HG03558 (cell line): ENCODE measurements around the gene NINJ2.

Source experiments
- ATAC-seq: cut with Tn5 transposase; IDR thresholded peaks from one replicate; pipeline ENCODE4 v1.9.1; 2021; ENCODE audit warnings: moderate number of reproducible peaks; ENCODE audit not compliant: unreplicated experiment; ENCODE audit errors: extremely low read depth

Gene NINJ2

DNA sequence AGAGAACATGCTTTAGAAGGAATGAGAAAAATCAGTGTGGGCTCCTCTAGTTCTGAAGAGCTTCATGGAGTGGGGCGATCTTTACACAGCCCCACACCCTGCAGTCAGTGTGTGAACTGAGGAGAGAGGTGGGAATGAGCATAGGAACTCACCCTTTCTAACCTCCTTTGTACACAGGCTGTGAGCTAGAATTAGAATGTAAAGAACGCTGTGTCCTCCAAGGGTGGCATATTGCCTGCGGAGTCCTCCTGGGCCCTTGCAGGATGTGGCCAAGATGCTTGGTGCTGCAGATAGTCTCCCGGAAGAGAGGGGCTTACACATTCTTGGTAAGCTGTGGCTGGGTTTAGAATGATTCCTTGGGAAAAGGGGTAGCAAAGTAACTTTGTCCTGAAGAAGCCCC lies 43.9 kb downstream of the NINJ2 start:
- ATAC-seq: no peak

DNA sequence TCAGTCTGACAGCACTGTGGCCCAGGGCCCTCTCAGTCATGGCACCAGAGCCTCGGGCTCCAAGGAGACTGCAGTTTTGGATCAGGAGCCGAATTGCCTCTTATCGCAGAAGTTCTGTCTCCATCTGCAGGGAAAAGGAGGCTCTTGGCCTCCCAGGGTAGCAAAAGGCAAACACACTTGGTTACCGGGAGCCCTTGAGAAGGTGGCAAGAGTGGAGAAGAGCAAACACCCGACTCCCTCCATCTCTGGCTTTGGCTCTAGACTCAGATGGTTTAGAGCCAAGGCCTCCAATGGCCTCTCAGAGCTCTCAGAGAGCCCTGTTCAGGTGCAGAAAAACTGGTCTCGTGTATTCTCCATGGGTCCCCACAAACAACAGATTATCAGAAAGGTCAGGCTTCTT lies 44.6 kb downstream of the NINJ2 start:
- ATAC-seq: no peak

DNA sequence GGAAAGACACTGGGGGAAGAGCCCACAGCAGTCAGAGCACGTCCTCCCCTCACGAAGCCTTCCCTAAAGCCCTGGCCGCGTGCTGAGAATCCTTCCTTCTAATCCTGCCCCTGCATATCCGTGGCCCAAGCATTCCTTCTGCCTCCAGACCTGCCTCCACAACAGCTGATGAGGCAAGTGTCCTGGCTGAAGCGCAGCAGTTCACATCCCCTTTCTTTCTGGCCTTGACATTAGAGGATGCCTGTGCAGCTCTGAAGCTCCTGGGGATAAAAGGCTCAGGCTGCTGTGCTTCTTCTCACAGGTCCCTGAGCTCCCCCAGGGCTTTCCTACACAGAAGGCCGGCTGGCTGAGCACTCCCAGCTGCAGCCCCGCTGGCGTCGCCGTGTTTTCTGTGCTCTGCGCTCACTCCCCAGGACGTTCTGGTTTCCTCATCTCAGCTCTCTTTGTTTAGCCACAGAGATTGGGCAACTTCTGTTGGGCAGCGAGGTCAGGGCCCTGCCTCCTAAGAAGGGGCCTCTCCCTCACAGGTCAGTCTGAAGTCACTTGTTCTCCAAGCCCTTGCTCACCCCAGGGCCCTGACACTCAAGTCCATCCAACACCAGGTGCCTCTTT lies 45.8 kb downstream of the NINJ2 start:
- no peak for ATAC-seq

DNA sequence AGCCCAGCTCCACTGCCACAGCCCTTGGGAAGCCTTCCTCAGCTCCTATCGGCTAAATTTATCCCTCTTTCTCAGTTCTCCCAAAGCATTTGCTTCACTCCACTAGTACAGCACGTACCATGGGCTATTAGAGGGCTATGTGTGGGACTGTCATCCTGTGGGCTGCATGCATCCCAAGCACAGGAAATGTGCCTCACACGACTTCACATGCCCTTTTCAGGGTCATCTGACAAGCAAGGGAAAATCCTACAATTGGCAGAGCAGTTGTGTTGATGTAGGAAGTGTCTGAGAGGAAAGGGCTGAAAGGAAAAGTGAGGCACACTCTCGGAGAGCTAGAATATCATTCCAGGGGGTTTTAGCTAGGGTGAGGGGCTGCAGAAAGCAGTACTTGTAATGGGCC lies 47.6 kb downstream of the NINJ2 start:
- no peak for ATAC-seq

DNA sequence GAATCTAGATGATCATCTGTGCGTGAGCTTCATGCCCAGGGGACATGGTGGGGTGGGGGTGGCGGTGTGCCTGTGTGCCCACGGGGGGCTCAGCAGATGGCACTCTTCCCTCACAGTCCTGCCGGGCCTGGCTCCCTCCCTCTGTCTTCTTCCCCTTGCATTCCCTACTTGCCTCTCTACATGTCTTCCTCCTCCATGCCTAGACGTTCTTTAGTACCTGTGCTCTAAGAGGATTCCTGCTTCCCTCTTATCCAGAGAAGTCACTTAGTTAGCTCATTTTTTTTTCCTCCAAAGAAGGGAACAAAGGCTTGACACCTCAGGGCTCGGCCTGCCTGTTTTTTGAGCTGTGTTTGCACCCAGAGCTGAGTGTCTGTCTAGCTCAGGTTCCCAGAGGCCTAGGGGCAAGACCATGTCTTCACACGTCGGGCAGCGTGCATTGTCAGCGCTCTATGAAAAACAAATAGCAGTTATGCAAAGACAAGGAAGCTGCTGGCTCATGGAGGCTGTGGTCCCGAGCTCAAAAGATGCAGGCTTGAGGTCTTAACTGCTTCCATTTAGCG lies 48.8 kb downstream of the NINJ2 start:
- no peak for ATAC-seq

DNA sequence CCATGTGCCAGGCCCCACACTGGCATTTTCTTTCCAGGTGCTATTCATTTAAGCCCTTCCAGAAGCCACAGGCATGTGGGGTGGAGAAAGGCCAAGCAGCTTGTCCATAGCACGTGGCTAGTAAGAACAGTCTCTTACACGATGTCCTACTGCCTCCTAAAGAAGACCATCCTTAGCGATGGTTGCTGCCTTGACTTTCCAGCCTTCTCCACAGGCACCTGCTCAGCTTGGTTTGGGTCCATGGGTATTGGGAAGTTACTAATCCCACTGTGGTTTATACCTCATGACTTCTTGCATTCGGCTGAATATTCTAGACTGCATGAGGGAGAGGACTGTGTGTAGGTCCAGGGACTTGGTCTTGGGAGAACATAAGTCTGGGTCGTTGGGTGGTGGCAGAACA lies 49.2 kb downstream of the NINJ2 start:
- no peak for ATAC-seq

DNA sequence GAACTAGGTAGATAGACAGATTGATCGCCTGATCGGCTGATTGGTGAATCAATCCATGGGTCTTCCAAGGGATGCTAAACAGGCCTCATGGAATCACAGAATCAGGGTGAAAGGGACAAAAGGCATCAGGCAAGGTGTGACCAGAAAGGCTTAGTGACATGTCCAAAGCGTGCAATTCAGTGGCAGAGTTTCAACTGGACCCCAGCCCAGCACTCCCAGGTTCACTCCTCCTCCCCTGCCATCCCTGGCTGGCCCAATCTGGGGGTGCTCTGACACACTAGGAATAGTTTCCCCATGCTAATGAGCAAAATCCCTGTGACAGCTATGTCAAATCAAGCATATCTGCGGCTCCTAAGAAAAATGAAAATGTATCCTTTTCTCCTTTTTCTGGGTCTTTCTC lies 50.4 kb downstream of the NINJ2 start:
- ATAC-seq: no peak

DNA sequence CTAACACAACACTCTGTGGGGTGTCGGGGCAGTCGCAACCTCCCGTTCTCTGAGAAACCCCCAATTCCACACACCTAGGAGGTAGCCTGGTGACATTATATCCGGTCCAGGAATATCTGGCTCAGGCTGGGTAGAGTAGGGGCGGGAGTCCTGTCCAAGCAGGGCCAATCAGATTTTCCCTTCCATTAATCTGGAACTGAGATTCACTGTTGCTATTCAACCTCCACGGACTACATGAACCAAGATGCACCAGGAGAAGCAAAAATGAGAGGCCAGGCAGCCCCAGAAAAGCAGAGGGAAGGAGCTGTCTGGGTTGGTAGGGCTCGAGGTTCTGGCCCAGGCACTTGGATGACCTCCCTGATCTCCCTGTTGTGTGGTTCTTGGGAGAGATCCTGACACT lies 51.0 kb downstream of the NINJ2 start:
- no peak for ATAC-seq

DNA sequence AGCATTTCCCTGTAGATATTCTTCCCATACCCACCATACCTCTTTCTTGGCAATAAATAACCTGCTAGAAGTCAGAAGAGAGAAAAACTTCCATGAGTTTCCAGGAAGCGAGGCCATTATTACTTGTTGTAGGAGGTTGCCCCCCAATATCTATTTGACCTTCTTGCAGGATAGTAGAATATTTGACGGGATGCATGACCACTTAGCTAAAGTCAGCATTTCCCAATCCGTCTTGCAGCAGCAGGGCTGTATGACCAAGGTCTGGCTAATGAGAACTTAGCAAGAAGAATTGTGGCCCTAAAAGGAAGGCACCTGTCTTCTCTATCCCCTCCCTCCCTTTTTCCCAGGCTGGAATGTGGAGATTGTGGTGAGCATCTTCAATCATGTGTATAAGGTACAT lies 51.5 kb downstream of the NINJ2 start:
- ATAC-seq: no peak

DNA sequence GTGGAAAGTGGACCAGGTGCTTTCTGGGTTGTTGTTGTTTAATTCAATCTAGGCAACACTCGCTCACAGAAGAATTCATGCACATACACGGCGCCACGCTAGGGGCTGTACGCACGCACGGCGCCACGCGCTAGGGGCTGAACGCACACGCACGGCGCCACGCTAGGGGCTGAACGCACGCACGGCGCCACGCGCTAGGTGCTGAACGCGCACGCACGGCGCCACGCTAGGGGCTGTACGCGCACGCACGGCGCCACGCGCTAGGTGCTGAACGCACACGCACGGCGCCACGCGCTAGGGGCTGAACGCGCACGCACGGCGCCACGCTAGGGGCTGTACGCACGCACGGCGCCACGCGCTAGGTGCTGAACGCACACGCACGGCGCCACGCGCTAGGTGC lies 54.3 kb downstream of the NINJ2 start:
- no peak for ATAC-seq

DNA sequence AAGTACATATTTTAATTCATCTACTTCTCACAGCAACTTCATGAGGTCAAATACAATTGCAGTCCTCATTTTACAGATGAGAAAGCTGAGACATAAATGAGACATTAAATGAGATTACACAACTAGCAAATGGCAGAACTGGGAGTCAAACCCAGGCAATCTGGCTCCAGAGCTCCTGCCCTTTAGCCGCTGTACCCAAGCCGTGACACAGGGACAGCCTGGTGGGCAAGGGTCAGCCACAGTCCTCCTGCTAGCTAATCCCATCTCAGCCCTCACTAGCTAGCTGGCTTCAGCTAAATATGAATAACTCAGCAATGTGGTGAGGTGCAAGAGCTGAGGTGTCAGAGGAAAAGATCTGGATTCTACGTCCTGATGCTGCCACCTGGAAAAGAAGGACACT lies 54.8 kb downstream of the NINJ2 start:
- ATAC-seq: no peak

DNA sequence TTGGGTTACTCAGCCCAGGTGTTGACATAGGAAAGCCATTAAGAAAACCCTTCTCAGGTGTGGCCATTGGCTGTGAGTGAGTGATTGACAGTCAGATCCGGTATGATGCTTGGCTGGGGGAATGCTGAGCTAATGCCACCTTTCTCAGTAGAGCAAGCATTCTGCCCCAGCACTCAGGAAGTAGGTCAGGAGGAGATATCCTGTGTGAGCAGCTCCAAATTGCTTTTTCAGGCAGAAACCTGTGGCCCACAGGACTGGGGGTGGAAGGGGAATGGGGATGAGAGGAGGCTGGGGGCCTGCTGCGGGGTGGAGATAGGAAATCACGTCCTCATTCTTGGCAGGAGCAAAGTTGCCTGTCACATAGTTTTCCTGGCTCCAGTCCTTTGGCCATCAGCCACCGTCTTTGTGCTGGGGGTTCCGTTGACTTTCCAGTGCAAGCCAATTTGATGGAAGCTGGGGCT lies 55.7 kb downstream of the NINJ2 start:
- no peak for ATAC-seq

DNA sequence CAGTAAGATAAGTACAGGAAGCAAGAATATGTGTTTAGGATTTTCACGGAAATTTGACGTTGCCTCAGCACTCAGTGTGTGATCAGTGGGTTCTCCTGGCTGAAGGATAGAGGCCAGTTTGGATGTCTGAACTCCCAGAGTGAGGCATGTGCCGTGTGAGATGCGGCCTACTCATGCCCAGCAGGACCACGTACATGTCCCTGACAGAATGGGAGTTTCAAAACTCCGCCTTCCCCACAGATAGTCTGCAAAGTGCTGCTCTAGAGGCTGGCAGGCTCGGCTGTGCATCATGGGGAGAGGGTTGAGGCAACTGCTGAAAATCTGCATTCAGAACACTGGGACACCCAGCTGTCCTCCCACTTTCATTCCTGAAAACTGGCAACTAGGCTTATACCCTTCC lies 58.3 kb downstream of the NINJ2 start:
- no peak for ATAC-seq

DNA sequence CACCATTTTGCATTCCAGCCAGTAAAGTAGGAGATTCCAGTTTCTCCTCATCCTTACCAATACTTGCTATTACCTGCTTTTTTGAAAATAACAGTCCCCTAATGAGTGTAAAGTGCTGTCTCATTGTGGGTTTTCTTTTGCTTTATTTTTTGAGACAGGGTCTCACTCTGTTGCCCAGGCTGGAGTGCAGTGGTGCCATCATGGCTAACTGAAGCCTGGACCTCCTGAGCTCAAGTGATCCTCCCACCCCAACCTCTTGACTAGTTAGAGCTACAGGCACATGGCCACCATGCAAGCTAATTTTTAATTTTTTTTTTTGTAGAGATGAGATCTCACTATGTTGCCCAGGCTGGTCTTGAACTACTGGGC lies 60.6 kb downstream of the NINJ2 start:
- ATAC-seq: no peak

DNA sequence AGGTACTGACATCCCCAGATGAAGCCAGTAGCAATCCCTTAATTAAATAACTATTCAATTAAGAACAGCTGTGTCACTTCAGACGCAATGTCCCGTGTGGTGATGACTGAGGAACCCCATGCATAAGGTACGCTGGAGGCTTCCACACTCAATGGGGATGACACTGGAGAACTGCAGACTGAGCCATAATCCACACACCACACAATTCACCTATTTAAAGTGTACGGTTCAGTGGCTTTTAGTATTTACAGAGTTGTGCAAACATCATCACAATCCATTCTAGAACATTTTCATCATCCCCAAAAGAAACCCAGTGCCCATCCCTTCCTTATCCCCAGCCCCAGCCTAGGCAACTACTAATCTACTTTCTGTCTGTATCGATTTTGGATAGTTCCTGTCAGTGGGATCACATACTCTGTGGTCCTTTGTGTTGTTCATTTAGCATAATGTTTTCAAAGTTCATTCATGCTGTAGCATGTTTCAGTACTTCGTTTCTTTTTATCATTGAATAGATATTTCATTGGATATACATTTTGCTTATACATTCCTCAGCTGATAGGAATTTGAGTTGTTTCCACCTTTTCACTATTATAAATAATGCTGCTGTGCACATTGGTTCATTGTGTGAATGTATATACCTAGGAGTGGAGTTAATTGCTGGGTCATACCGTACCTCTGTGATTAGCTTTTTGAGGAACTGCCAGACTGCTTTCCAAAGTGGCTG lies 61.1 kb downstream of the NINJ2 start:
- no peak for ATAC-seq

DNA sequence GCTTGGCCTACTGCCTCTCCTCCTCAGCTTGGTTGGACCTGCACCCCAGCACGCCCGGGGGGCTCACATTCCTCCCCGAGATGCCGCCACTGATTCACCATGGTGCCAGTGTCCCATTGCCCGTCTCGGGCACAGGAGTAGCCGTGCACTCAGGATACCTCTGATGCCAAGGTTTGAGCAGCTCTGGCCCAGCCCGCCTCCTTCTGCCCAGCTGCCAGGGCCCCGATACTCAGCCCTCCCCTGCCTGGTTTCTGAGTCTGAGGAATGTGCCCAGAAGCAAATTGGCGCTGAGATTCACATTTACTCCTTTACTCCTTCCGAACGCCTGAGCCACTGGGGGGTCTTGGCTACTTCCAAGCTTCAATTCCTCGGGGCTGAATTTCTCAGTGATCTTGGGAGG lies 63.5 kb downstream of the NINJ2 start:
- ATAC-seq: no peak

DNA sequence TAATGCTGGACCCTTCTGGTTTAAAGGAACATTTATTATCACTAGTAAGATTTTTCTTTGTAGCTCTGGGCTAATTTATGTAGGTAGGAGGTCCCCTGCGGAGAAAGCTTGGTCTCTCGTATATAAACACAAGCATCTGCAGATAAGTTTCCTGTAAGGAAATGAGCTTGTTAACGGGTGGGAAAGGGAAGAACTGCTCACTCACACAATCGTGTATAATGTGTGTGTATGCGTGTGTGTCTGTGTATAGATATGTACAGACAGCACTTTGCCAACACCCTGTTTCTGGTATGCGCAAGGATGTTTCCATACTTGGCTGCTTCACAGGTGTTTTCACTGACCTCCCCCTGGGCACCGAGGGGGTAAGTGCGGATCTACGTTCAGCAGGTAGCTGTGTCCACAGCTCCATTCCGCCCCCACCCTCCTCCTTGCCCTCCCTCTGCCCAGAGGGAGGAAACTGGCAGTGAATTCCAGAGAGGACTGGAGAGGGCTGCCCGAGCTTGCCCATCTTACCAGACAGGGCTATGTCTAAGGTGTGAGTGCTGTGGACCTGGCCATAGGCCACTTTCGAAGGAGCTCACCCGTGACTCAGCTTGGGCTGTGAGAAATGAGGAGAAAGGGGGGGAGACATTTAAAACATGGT lies 65.2 kb downstream of the NINJ2 start:
- no peak for ATAC-seq

DNA sequence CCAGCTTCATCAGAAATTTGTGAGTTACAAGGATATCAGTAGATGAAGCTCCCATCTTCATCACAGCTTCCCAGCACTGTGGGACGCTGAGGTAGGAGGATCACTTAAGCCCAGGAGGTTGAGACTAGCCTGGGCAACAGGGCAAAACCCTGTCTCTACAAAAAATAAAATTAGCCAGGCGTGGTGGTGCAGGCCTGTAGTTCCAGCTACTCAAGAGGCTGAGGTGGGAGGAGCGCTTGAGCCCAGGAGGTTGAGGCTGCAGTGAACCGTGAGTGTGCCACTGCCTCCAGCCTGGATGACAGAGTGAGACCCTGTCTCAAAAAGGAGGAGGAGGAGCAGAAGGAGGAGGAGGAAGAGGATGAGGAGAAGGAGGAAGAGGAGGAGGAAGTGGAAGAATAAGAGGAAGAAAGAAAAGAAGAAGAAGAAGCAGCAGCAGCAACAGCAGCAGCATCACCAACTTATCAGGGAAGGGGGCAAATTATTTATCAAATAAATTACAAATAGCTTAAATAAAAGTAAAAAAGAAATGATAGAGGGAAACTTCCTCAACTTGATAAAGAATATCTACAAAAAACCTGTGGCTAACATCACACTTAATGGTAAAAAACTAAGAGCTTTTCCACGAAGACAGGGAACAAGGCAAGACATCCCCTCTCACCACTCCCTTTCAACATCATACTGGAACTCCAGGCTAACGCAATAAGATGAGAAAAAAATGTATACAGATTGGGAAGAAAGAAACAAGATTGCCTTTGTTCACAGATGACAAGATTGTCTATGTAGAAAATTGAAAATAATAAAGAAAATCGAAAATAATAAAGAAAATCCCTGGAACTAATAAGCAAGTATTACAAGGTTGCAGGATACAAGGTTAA lies 69.6 kb downstream of the NINJ2 start:
- ATAC-seq: no peak

DNA sequence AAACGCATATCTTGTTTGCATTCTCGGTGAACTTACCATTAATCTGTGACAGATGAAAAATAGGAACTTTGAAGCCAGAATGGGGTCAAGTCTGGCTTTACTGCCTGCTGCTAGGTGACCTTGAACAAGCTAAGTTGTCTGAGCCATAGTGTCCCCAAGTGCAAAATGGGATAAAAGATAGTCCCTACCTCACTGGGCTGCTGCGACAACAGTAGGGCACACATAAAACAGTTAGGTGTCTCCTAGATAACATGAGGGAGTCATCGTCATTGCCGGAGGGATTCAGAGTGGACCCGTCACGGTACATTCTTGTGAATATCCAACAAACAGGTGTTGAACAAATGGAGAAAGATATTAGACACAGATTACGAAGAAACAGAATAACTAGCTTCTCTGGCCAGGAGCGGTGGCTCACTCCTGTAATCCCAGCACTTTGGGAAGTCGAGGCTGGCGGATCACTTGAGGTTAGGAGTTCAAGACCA lies 71.2 kb downstream of the NINJ2 start:
- no peak for ATAC-seq
